GM19328 (cell line): ENCODE results near the gene KSR1.
"Not testable (repeated sequence)": the region's sequence is repeated elsewhere in the genome, so short reads cannot be mapped to it uniquely, and the experiment has no call there.

Experiments used
- ATAC-seq: cut with Tn5 transposase; IDR thresholded peaks from one replicate; pipeline ENCODE4 v1.9.1; 2021; ENCODE audit warnings: mild to moderate bottlenecking, moderate library complexity; ENCODE audit not compliant: unreplicated experiment

KSR1 gene

GRCh38 chr17:27670791-27671590 lies 214.7 kb downstream of the KSR1 start:
- no peak for ATAC-seq

- ATAC-seq = no peak
These were observed 215.3 kb downstream of the KSR1 start for GRCh38 chr17:27671591-27671910.

GRCh38 chr17:27671977-27672480 lies 215.8 kb downstream of the KSR1 start:
- ATAC-seq = not testable (repeated sequence)

- no peak for ATAC-seq
These were observed 218.1 kb downstream of the KSR1 start for GRCh38 chr17:27674335-27674734.
